HepG2 (cell line): ENCODE results near the gene UBE2B. TPM values are rescaled to one million over a fixed set of nuclear protein-coding genes. Genes with fewer than 3 reads are reported as not detected.

Source experiments
- ADNP ChIP-seq: sonication (generic); formaldehyde crosslinking; IDR thresholded peaks from 2 replicates; pipeline ENCODE4 v1.4.0; 2020; ENCODE audit warnings: missing genetic modification reagents
- ARID3A ChIP-seq: IDR thresholded peaks from 2 replicates; pipeline ENCODE4 v1.6.1; 2012; ENCODE audit warnings: low read depth, low read length, improper control_type of control experiment
- BCLAF1 ChIP-seq: fragments of 450-650 bp; IDR thresholded peaks from 2 replicates; pipeline ENCODE4 v1.6.1; 2017; ENCODE audit warnings: mild to moderate bottlenecking
- CAMTA2 ChIP-seq: sonication (generic); formaldehyde crosslinking; IDR thresholded peaks from 2 replicates; pipeline ENCODE4 v1.4.0; 2020; ENCODE audit warnings: mild to moderate bottlenecking, missing genetic modification reagents, borderline replicate concordance
- ETV5 ChIP-seq: IDR thresholded peaks from 2 replicates; pipeline ENCODE4 v1.6.1; 2018; ENCODE audit warnings: missing biosample characterization, missing genetic modification reagents, inconsistent platforms, borderline replicate concordance
- ETV6 ChIP-seq: sonication (generic); formaldehyde crosslinking; conservative IDR thresholded peaks from 2 replicates; pipeline ENCODE4 v1.4.0; 2020; ENCODE audit warnings: missing genetic modification reagents
- FOXA3 ChIP-seq: IDR thresholded peaks from 2 replicates; pipeline ENCODE4 v1.6.1; 2016; ENCODE audit warnings: missing genetic modification reagents, missing compliant biosample characterization
- HOXA9 ChIP-seq: sonication (generic); formaldehyde crosslinking; IDR thresholded peaks from 2 replicates; pipeline ENCODE4 v1.8.1; 2022; ENCODE audit warnings: missing genetic modification reagents, mild to moderate bottlenecking, moderate library complexity, borderline replicate concordance
- JUND ChIP-seq: sonication (generic); formaldehyde crosslinking; IDR thresholded peaks from 2 replicates; pipeline ENCODE4 v1.8.0; 2022; ENCODE audit warnings: mild to moderate bottlenecking, missing genetic modification reagents
- MAX ChIP-seq: IDR thresholded peaks from 2 replicates; pipeline ENCODE4 v1.6.1; 2012; ENCODE audit warnings: inconsistent platforms
- POLR2AphosphoS2 ChIP-seq: IDR thresholded peaks from 2 replicates; pipeline ENCODE4 v1.6.1; 2011; ENCODE audit warnings: low read depth, low read length, improper control_type of control experiment
- SIN3B ChIP-seq: fragments of 150-350 bp; IDR thresholded peaks from 2 replicates; pipeline ENCODE4 v1.6.1; 2014; ENCODE audit warnings: low read length
- SMAD9 ChIP-seq: sonication (generic); formaldehyde crosslinking; IDR thresholded peaks from 2 replicates; pipeline ENCODE4 v1.5.1; 2020; ENCODE audit warnings: mild to moderate bottlenecking, missing genetic modification reagents
- SNAPC2 ChIP-seq: sonication (generic); formaldehyde crosslinking; IDR thresholded peaks from 2 replicates; pipeline ENCODE4 v1.8.1; 2022; ENCODE audit warnings: mild to moderate bottlenecking, missing genetic modification reagents
- SRSF9 ChIP-seq: fragments of 200-400 bp; formaldehyde crosslinking; IDR thresholded peaks from 2 replicates; pipeline ENCODE4 v1.6.1; 2018; ENCODE audit warnings: borderline replicate concordance, mild to moderate bottlenecking, low read depth, low read length; ENCODE audit not compliant: insufficient read depth, poor library complexity, severe bottlenecking
- ZBTB20 ChIP-seq: sonication (generic); formaldehyde crosslinking; IDR thresholded peaks from 2 replicates; pipeline ENCODE4 v1.8.1; 2023; ENCODE audit warnings: missing genetic modification reagents, low read depth, mild to moderate bottlenecking, borderline replicate concordance
- ZBTB46 ChIP-seq: sonication (generic); formaldehyde crosslinking; IDR thresholded peaks from 2 replicates; pipeline ENCODE4 v1.4.0; 2020; ENCODE audit warnings: mild to moderate bottlenecking, missing genetic modification reagents, borderline replicate concordance
- ZNF362 ChIP-seq: sonication (generic); formaldehyde crosslinking; IDR thresholded peaks from 2 replicates; pipeline ENCODE4 v1.4.0; 2020; ENCODE audit warnings: missing genetic modification reagents, mild to moderate bottlenecking, borderline replicate concordance
- ZNF746 ChIP-seq: sonication (generic); formaldehyde crosslinking; IDR thresholded peaks from 2 replicates; pipeline ENCODE4 v1.8.0; 2022; ENCODE audit warnings: mild to moderate bottlenecking, missing genetic modification reagents
- ZNF839 ChIP-seq: sonication (generic); formaldehyde crosslinking; IDR thresholded peaks from 2 replicates; pipeline ENCODE4 v1.4.0; 2020; ENCODE audit warnings: missing genetic modification reagents, mild to moderate bottlenecking, borderline replicate concordance
- ZNF879 ChIP-seq: sonication (generic); formaldehyde crosslinking; IDR thresholded peaks from 2 replicates; pipeline ENCODE4 v1.8.1; 2023; ENCODE audit warnings: missing genetic modification reagents
- polyA plus RNA-seq, 8 experiments: library from polyadenylated mRNA; depleted of rRNA in 3 of 8; stranded (reverse) in 7 of 8; unstranded in 1 of 8; fragments of >200 nt; fragmentation: Illumina TruSeq in 4 of 8; extraction: Trizol in 4 of 8; gene quantifications; 2 replicates each; pipeline versions ENCODE4 v1.2.1 to v1.2.3, GENCODE V29; 2011 to 2016; ENCODE audit warnings: low read depth in 4 of 8, missing spikeins in 1 of 8, mixed read lengths in 1 of 8; ENCODE audit not compliant: insufficient read depth in 1 of 8
- total RNA-seq, 5 experiments: library from RNA; depleted of rRNA; stranded (reverse); fragments of >200 nt; fragmentation: Illumina TruSeq; extraction: Trizol; gene quantifications; 2 replicates each; pipeline ENCODE4 v1.2.3, GENCODE V29; 2016; ENCODE audit warnings: low read depth in 1 of 5

UBE2B gene
- total and polyA plus RNA-seq, 2 of the 13 experiments (the other 11 are each of a cell fraction or from before 2014, with no cell fraction given), result 25.2 to 56.0 TPM

- TF ChIP-seq SMAD9 (CRISPR knock-in tag) (no peak), ZNF746 (CRISPR knock-in tag) (peak; percentile 85), ZNF879 (CRISPR knock-in tag) (no peak), MAX (peak; percentile 98), ZBTB20 (peak; percentile 90), ETV5 (CRISPR knock-in tag) (peak; percentile 59; the same call in 1 of the 2 replicates), HOXA9 (no peak), SNAPC2 (CRISPR knock-in tag) (peak; percentile 76; the same call in 1 of the 2 replicates), POLR2AphosphoS2 (no peak), SIN3B (no peak), ZNF362 (CRISPR knock-in tag) (peak; percentile 48; the same call in 1 of the 2 replicates), ADNP (CRISPR knock-in tag) (no peak), BCLAF1 (no peak), ZBTB46 (CRISPR knock-in tag) (no peak), JUND (CRISPR knock-in tag) (peak; percentile 33; the same call in 1 of the 2 replicates), SRSF9 (no peak), ZNF839 (CRISPR knock-in tag) (no peak), ARID3A (peak; percentile 84), ETV6 (CRISPR knock-in tag) (no peak; the same call in none of the 2 replicates), CAMTA2 (CRISPR knock-in tag) (peak; percentile 10; the same call in 1 of the 2 replicates), FOXA3 (CRISPR knock-in tag) (peak; percentile 87)
Measured at GRCh38 chr5:134370871-134371833, at the start of gene UBE2B (continued).
